HL-60 (cell line): ENCODE data around the gene KANTR.

Experiments used
- DNase-seq, 2 experiments: peaks; one replicate each; pipeline ENCODE4 v3.0.0-alpha.2; 2010 to 2020; ENCODE audit warnings: low read depth in 1 of 2, low spot score in 1 of 2
- H3K27ac ChIP-seq: fragments of 250-450 bp; sonication (Bioruptor Pico); replicated peaks from 2 replicates; pipeline ENCODE4 v1.5.1; 2020; ENCODE audit warnings: mild to moderate bottlenecking, moderate library complexity
- H3K27me3 ChIP-seq: fragments of 250-450 bp; sonication (Bioruptor Pico); 2 replicates; pipeline ENCODE4 v1.5.1; 2021; ENCODE audit warnings: mild to moderate bottlenecking, moderate library complexity; ENCODE audit not compliant: insufficient read depth, poor library complexity, severe bottlenecking
- H3K4me3 ChIP-seq: replicated peaks from 2 replicates; pipeline ENCODE4 v1.5.1; 2011; ENCODE audit warnings: mild to moderate bottlenecking, control low read depth, low read length; ENCODE audit not compliant: insufficient read depth
- GABPA ChIP-seq: IDR thresholded peaks from 2 replicates; pipeline ENCODE4 v1.6.1; 2012; ENCODE audit warnings: low read depth
- POLR2AphosphoS5 ChIP-seq: IDR thresholded peaks from 2 replicates; pipeline ENCODE4 v1.6.1; 2012; ENCODE audit warnings: low read depth
- REST ChIP-seq: IDR thresholded peaks from 2 replicates; pipeline ENCODE4 v1.6.1; 2012; ENCODE audit warnings: low read depth; ENCODE audit not compliant: insufficient replicate concordance
- SPI1 ChIP-seq: IDR thresholded peaks from 2 replicates; pipeline ENCODE4 v1.6.1; 2012; ENCODE audit warnings: low read depth, mild to moderate bottlenecking, borderline replicate concordance
- TF ChIP-seq, protein P1 (sequence below): IDR thresholded peaks from one replicate; pipeline ENCODE4 v1.5.1; 2011; ENCODE audit warnings: low read length, control low read depth, inconsistent platforms; ENCODE audit not compliant: insufficient read depth

Gene KANTR

DNA sequence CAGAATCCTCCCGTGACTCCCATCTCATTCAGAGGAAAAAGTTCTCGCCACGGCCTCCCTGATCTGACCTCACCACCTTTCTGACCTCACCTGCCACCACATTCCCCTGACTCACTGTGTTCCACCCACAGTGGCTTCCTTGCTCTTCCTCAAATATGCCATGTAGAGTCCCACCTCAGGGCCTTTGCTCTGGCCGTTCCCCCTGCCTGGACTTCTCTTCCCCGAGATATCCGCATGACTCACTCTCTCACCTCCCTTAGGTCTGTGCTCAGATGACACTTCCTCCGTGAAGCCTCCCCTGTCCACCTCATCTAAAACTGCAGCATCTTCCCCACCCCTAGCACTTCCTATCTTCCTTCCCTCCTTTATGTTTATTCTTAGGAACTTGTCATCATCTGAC lies 18.9 kb upstream of the KANTR start:
- H3K27ac ChIP-seq: no peak overlapping the region
- TF ChIP-seq GABPA (no peak), REST (no peak), POLR2AphosphoS5 (no peak)
- DNase-seq: no peak
- H3K27me3 ChIP-seq: no peaks in the 10 kb centered on the region
- H3K4me3 ChIP-seq: no peak overlapping the region

DNA sequence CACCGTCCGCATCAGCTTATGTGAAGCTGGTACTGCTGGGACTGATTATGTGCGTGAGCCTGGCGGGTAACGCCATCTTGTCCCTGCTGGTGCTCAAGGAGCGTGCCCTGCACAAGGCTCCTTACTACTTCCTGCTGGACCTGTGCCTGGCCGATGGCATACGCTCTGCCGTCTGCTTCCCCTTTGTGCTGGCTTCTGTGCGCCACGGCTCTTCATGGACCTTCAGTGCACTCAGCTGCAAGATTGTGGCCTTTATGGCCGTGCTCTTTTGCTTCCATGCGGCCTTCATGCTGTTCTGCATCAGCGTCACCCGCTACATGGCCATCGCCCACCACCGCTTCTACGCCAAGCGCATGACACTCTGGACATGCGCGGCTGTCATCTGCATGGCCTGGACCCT lies 17.3 kb upstream of the KANTR start:
- Histone ChIP-seq H3K27me3 (no peaks in the 10 kb centered on the region), H3K27ac (no peak overlapping the region), H3K4me3 (no peak overlapping the region)
- no peak for DNase-seq
- TF ChIP-seq GABPA: no peak
- no peak for TF ChIP-seq SPI1
- no peak for TF ChIP-seq REST
- TF ChIP-seq, protein P1, sequence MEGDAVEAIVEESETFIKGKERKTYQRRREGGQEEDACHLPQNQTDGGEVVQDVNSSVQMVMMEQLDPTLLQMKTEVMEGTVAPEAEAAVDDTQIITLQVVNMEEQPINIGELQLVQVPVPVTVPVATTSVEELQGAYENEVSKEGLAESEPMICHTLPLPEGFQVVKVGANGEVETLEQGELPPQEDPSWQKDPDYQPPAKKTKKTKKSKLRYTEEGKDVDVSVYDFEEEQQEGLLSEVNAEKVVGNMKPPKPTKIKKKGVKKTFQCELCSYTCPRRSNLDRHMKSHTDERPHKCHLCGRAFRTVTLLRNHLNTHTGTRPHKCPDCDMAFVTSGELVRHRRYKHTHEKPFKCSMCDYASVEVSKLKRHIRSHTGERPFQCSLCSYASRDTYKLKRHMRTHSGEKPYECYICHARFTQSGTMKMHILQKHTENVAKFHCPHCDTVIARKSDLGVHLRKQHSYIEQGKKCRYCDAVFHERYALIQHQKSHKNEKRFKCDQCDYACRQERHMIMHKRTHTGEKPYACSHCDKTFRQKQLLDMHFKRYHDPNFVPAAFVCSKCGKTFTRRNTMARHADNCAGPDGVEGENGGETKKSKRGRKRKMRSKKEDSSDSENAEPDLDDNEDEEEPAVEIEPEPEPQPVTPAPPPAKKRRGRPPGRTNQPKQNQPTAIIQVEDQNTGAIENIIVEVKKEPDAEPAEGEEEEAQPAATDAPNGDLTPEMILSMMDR: no peak
- TF ChIP-seq POLR2AphosphoS5: no peak

GRCh38 chrX:53077207-53078197 lies 16.4 kb upstream of the KANTR start:
- Histone ChIP-seq H3K27ac (no peak overlapping the region), H3K27me3 (no peaks in the 10 kb centered on the region), H3K4me3 (no peak overlapping the region)
- TF ChIP-seq REST (no peak), POLR2AphosphoS5 (no peak), GABPA (no peak), SPI1 (no peak)
- TF ChIP-seq, protein P1: peak; percentile 6
- no peak for DNase-seq
